Esophagus muscularis mucosa (tissue), 4 donors: ENCODE measurements around the gene CAPZA2. TPM values are rescaled to one million over a fixed set of nuclear protein-coding genes. Genes with fewer than 3 reads are reported as not detected.
A peak's percentile ranks its signal among the peaks of the same experiment; 100 is the strongest.

Source experiments
- DNase-seq: peaks from one replicate; pipeline ENCODE4 v3.0.0-alpha.2; 2017; ENCODE audit errors: extremely low spot score
- H3K27ac ChIP-seq, 4 donors: fragments of 200-600 bp; sonication (generic); replicated peaks in 1 of 4; 1 replicate in 3 of 4; 2 replicates in 1 of 4; pipeline ENCODE4 v1.5.1; 2016 to 2019; ENCODE audit warnings: mild to moderate bottlenecking in 1 of 4
- H3K27me3 ChIP-seq, 4 donors: fragments of 200-600 bp; sonication (generic); one replicate each; pipeline versions ENCODE4 v1.5.1 to v1.6.0; 2016 to 2019
- H3K36me3 ChIP-seq, 4 donors: fragments of 200-600 bp; sonication (generic); one replicate each; pipeline ENCODE4 v1.5.1; 2016 to 2019
- H3K4me1 ChIP-seq, 4 donors: fragments of 200-600 bp; sonication (generic); one replicate each; pipeline ENCODE4 v1.5.1; 2016 to 2019
- H3K4me3 ChIP-seq, 4 donors: fragments of 200-600 bp; sonication (generic); 1 replicate in 2 of 4; 2 replicates in 2 of 4; pipeline ENCODE4 v1.5.1; 2016 to 2019; ENCODE audit warnings: mild to moderate bottlenecking in 4 of 4, moderate library complexity in 1 of 4
- H3K9me3 ChIP-seq, 4 donors: fragments of 200-600 bp; sonication (generic); 1 replicate in 3 of 4; 2 replicates in 1 of 4; pipeline ENCODE4 v1.5.1; 2016 to 2019
- EP300 ChIP-seq: sonication (generic); formaldehyde crosslinking; IDR thresholded peaks from one replicate; pipeline ENCODE4 v1.6.1; 2017; ENCODE audit warnings: antibody characterized with exemption
- POLR2A ChIP-seq: fragments of 450-650 bp; IDR thresholded peaks from one replicate; pipeline ENCODE4 v1.6.1; 2017; ENCODE audit warnings: antibody characterized with exemption, moderate library complexity, mild to moderate bottlenecking, low read depth
- POLR2AphosphoS5 ChIP-seq, 2 donors: sonication (generic); formaldehyde crosslinking; IDR thresholded peaks; one replicate each; pipeline ENCODE4 v1.6.1; 2017; ENCODE audit warnings: antibody characterized with exemption in 2 of 2
- WGBS: methylation state at CpG from one replicate; pipeline ENCODE4 v1.1.5; 2018; 5-methylcytosine and 5-hydroxymethylcytosine counted together
- intact Hi-C: fragments of 100-400 bp; cut with DNase I; formaldehyde crosslinking; loops from one replicate; pipeline ENCODE4 v1.15.1; 2023
- total RNA-seq, 4 donors: library from RNA; depleted of rRNA; stranded (reverse); fragments of >200 nt; gene quantifications; one replicate each; pipeline versions ENCODE4 v1.1.0 to v1.2.1, GENCODE V29; 2016
- TF ChIP-seq, protein P1 (sequence below), 3 experiments: fragments of 200-600 bp in 2 of 3; fragments of 450-650 bp in 1 of 3; sonication (generic) in 2 of 3; IDR thresholded peaks; one replicate each; pipeline ENCODE4 v1.5.1; 2017 to 2019; ENCODE audit warnings: antibody characterized with exemption in 3 of 3, mild to moderate bottlenecking in 2 of 3, moderate library complexity in 1 of 3

Gene CAPZA2
- total RNA-seq, 4 donors from 2014 or later = 167 to 223 (median 195) TPM

DNA sequence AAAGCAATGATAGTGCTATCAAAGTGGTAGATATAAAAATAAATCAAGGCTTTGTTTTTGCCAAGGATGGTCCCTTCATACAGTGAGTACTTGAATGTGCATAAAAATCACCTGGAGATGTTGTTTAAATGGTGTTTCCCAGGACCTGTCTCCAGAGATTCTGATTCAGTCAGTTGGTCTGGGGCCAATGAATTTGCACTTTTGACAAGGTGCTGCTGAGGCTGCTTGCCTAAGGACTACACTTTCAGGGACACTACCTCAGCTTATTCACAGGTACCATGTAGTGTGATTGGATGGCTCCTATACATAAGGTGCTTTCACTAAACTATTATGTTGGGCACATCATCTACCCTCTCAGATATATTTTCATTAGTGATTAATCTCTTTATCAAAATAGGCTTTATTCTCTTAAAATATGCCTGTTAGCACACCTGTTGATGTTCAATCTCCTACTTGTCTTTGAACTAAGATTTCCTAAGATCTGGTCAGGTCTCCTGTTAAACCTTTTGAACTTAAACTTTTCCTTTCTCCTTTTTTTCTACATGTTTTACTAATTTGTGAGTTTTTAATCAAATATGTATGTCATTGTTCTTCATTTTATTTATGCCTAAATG, 24.3 kb downstream of the CAPZA2 start:
- no peak overlapping the region for H3K27ac ChIP-seq
- TF ChIP-seq EP300 (no peak), POLR2A (no peak), POLR2AphosphoS5 (IDR thresholded peaks at IDR 0.05) (no peak)
- TF ChIP-seq, protein P1, sequence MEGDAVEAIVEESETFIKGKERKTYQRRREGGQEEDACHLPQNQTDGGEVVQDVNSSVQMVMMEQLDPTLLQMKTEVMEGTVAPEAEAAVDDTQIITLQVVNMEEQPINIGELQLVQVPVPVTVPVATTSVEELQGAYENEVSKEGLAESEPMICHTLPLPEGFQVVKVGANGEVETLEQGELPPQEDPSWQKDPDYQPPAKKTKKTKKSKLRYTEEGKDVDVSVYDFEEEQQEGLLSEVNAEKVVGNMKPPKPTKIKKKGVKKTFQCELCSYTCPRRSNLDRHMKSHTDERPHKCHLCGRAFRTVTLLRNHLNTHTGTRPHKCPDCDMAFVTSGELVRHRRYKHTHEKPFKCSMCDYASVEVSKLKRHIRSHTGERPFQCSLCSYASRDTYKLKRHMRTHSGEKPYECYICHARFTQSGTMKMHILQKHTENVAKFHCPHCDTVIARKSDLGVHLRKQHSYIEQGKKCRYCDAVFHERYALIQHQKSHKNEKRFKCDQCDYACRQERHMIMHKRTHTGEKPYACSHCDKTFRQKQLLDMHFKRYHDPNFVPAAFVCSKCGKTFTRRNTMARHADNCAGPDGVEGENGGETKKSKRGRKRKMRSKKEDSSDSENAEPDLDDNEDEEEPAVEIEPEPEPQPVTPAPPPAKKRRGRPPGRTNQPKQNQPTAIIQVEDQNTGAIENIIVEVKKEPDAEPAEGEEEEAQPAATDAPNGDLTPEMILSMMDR (IDR thresholded peaks at IDR 0.05) = no peak
- no peak for DNase-seq
- intact Hi-C loops = no loop called here
- no peak overlapping the region for H3K4me3 ChIP-seq
- H3K4me1 ChIP-seq = peaks cover 8 to 53% (median 41%) of the 10 kb centered on the region in 4 donors
- H3K9me3 ChIP-seq = no peaks in the 10 kb centered on the region
- H3K27me3 ChIP-seq = no peaks in the 10 kb centered on the region
- H3K36me3 ChIP-seq = peaks cover 0 to 16% (median 6%) of the 10 kb centered on the region in 4 donors

DNA sequence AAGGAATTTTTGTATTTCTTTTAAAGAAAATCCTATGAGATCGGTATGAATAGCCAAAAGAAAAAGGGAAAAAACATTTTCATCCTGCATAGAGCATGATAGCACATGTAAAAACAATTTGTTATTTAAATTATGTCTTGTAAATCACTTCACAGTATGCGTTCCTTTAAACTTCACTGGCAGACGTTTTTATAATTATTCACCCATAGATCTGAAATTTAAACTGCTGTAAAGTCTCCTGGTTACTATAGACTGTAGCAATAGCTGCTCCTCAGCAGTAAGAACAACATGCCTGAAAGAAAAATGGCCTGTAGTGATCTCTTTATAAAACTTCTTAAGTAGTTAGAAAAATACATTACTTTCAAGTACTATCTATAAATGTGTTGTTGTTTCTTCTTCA, 26.5 kb downstream of the CAPZA2 start:
- Histone ChIP-seq H3K27ac (no peak overlapping the region), H3K4me3 (no peak overlapping the region), H3K27me3 (no peaks in the 10 kb centered on the region), H3K9me3 (no peaks in the 10 kb centered on the region), H3K4me1 (peaks cover 7 to 34% (median 32%) of the 10 kb centered on the region in 4 donors), H3K36me3 (peaks cover 5 to 32% (median 19%) of the 10 kb centered on the region in 4 donors)
- TF ChIP-seq POLR2A = no peak
- TF ChIP-seq EP300 = no peak
- TF ChIP-seq, protein P1 (IDR thresholded peaks at IDR 0.05) = no peak
- no peak for TF ChIP-seq POLR2AphosphoS5 (IDR thresholded peaks at IDR 0.05)
- WGBS = 45% methylated on average over 3 of the region's 3 CpGs
- intact Hi-C loops = no loop called here
- no peak for DNase-seq

DNA sequence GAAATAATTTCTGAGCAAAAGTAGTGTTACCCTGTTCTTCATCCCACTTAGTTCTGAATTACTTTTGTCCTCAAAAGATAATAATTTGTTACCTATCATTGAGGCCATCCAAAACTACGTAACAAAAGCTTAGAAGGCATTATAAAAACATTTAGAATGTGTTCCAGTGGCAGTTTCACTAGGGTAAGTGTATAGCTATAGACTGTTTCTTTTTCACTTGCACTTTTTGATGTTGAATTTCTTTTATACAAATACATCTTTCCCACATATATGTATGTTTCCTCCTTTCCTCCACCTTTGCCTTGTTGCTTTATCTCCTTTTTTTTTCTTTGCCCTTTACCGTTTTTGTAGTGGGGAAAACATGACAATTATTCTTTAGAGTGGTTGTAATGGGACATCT, 33.5 kb downstream of the CAPZA2 start:
- H3K36me3 ChIP-seq = peaks cover 8 to 42% (median 21%) of the 10 kb centered on the region in 4 donors
- no peak for DNase-seq
- peaks cover 23 to 33% (median 28%) of the 10 kb centered on the region in 4 donors for H3K4me1 ChIP-seq
- H3K9me3 ChIP-seq = no peaks in the 10 kb centered on the region
- TF ChIP-seq EP300 (no peak), POLR2A (no peak), POLR2AphosphoS5 (IDR thresholded peaks at IDR 0.05) (no peak)
- TF ChIP-seq, protein P1 (IDR thresholded peaks at IDR 0.05) = no peak
- intact Hi-C loops = no loop called here
- WGBS = 46% methylated on average over 2 of the region's 2 CpGs
- H3K27ac ChIP-seq = no peak overlapping the region
- no peak overlapping the region for H3K4me3 ChIP-seq
- H3K27me3 ChIP-seq = no peaks in the 10 kb centered on the region

DNA sequence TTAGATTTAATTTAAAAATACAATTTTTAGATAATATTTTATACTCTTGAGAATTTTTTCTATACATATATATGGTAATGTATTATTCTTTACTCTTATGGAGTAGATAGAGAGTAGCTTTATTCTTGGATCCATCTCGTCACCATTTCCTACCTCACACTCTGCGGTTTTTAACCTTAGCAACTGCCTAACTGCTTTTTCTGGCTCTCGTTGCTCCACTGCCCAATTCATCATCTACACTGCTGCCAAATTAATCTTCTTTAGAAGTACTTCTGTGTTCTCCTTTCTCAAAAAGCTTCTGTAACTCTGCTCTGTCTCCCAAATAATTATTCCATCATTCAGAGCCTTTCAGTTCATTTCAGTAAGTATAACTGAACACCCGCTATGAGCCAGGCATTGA, 35.3 kb downstream of the CAPZA2 start:
- no peak for DNase-seq
- Histone ChIP-seq H3K36me3 (peaks cover 11 to 38% (median 25%) of the 10 kb centered on the region in 4 donors), H3K9me3 (no peaks in the 10 kb centered on the region), H3K27me3 (no peaks in the 10 kb centered on the region), H3K27ac (peak overlapping the region; percentile 13 to 44 (median 29)), H3K4me1 (peaks cover 23 to 33% (median 30%) of the 10 kb centered on the region in 4 donors), H3K4me3 (no peak overlapping the region)
- 41% methylated on average over 4 of the region's 4 CpGs for WGBS
- intact Hi-C loops = no loop called here
- TF ChIP-seq POLR2A = no peak
- TF ChIP-seq EP300 = no peak

DNA sequence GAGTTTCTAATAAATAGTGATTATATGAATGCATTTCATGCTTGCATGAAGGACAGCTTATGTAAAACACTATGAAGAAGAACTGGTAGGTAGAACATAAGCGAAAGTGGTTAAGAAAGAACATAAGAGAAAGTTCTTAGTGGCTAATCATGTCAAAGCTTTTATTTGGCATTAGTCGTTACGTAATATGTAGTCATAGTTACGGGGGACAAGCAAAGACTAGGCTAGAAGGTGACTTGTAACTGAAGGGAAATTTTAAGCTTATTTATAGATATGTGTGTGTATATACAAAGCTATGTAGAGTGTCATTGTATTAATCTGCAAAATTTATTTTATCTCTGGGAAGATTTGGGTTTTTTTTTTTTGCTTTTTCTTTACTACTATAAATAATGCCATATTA, 36.9 kb downstream of the CAPZA2 start:
- Histone ChIP-seq H3K27me3 (no peaks in the 10 kb centered on the region), H3K4me1 (peaks cover 23 to 36% (median 30%) of the 10 kb centered on the region in 4 donors), H3K27ac (no peak overlapping the region), H3K36me3 (peaks cover 0 to 30% (median 16%) of the 10 kb centered on the region in 4 donors), H3K9me3 (no peaks in the 10 kb centered on the region), H3K4me3 (no peak overlapping the region)
- no peak for DNase-seq
- WGBS = 50% methylated on average over 4 of the region's 4 CpGs
- no peak for TF ChIP-seq POLR2A
- no peak for TF ChIP-seq POLR2AphosphoS5 (IDR thresholded peaks at IDR 0.05)
- no peak for TF ChIP-seq EP300
- TF ChIP-seq, protein P1 (IDR thresholded peaks at IDR 0.05) = no peak
- intact Hi-C loops = no loop called here
